ENCODE data around the gene RTN4R. TPM values are rescaled to one million over a fixed set of nuclear protein-coding genes. Genes with fewer than 3 reads are reported as not detected.

RTN4R gene
- total and polyA plus RNA-seq, 2 of the 4 experiments (the other 2 are of a cell fraction): 0.18 to 0.94 TPM

GRCh38 chr22:20225693-20225966 lies 42.5 kb downstream of the RTN4R start:
- BruUV-seq (replicated peaks): no TSS peak
- WGBS, 2 experiments (ENCODE audit: extremely low coverage in 2 of 2, insufficient read length in 1 of 2): 85% methylated on average over 2 of the region's 2 CpGs; no CpG with 5 or more reads in 1 of the 2 experiments
- Histone ChIP-seq H3K9me1 (ENCODE audit: insufficient read depth, low read length) (peaks cover 5% of the 10 kb centered on the region; the same call in 1 of the 2 replicates), H3K4me2 (ENCODE audit: low read depth, low read length) (no peak overlapping the region), H3K18ac (ENCODE audit: low read depth, low read length) (no peak overlapping the region), H3K79me1 (ENCODE audit: low read depth in 1 of 2, low read length in 2 of 2) (no peaks in the 10 kb centered on the region), H4K8ac (ENCODE audit: low read depth in 2 of 2, low read length in 2 of 2) (no peak overlapping the region), H3K4me1 (ENCODE audit: control insufficient read depth, insufficient read depth, low read length) (no peaks in the 10 kb centered on the region), H3K27ac (ENCODE audit: insufficient read depth, low read length) (no peak overlapping the region), H3K4me3 (ENCODE audit: insufficient read depth, low read depth, low read length) (no peak overlapping the region), H4K20me1 (ENCODE audit: insufficient read depth, low read length) (0 out of 2 replicates have a peak, but pooled peaks cover 7% of the 10 kb centered on the region), H3K56ac (ENCODE audit: extremely low read depth, insufficient read depth, low read length) (no peak overlapping the region), H3K36me3 (ENCODE audit: control insufficient read depth, insufficient read depth, low read length) (no peaks in the 10 kb centered on the region), H3K23ac (ENCODE audit: low read depth, low read length) (no peak overlapping the region), H2BK120ac (ENCODE audit: low read depth, low read length) (no peak overlapping the region), H3K9ac (ENCODE audit: low read depth, low read length) (no peak overlapping the region), H4K91ac (ENCODE audit: insufficient read depth, low read depth, low read length) (no peak overlapping the region), H3K14ac (replicated peaks; ENCODE audit: low read depth, low read length) (no peak overlapping the region), H2BK5ac (ENCODE audit: low read depth, low read length, poor library complexity, severe bottlenecking) (no peak overlapping the region), H2AFZ (replicated peaks; ENCODE audit: low read length, poor library complexity) (no peak overlapping the region), H3K27me3 (ENCODE audit: control insufficient read depth, insufficient read depth, low read length) (peaks cover 29% of the 10 kb centered on the region), H3K9me3 (ENCODE audit: control insufficient read depth, insufficient read depth, low read length) (no peaks in the 10 kb centered on the region), H2BK20ac (ENCODE audit: low read depth, low read length) (no peak overlapping the region), H2BK15ac (ENCODE audit: low read depth, low read length) (no peak overlapping the region), H3K4ac (ENCODE audit: low read depth, low read length) (no peak overlapping the region), H4K5ac (ENCODE audit: low read depth, low read length) (no peak overlapping the region), H2AK5ac (ENCODE audit: low read depth, low read length) (no peak overlapping the region), H2AK9ac (replicated peaks; ENCODE audit: low read depth, low read length, poor library complexity) (no peak overlapping the region)
- ChIA-PET CTCF (no interaction called here), POLR2A (ENCODE audit: unreplicated experiment) (no interaction called here)
- dilution Hi-C loops (cut with HindIII; ENCODE audit: low sequenced_read_pairs, unreplicated experiment): no loop called here
- in situ Hi-C loops (cut with MboI; ENCODE audit: low sequenced_read_pairs): no loop called here
- intact Hi-C loops (cut with micrococcal nuclease): no loop called here
- ATAC-seq (ENCODE audit: low read depth) (no peak), DNase-seq (no peak)
- TF ChIP-seq POLR2A (IDR thresholded peaks at IDR 0.05; ENCODE audit: low read depth, low read length) (no peak), CTCF (conservative IDR thresholded peaks at IDR 0.05; ENCODE audit: low read depth, low read length) (no peak)

All from IMR-90 (cell line).